ENCODE data around the gene PIEZO1. TPM values are rescaled to one million over a fixed set of nuclear protein-coding genes. Genes with fewer than 3 reads are reported as not detected.

The PIEZO1 gene
- total and polyA plus RNA-seq, 9 of the 15 experiments (the other 6 are each of a cell fraction or from before 2014, with no cell fraction given), result 3.6 to 432 (median 131) TPM

DNA sequence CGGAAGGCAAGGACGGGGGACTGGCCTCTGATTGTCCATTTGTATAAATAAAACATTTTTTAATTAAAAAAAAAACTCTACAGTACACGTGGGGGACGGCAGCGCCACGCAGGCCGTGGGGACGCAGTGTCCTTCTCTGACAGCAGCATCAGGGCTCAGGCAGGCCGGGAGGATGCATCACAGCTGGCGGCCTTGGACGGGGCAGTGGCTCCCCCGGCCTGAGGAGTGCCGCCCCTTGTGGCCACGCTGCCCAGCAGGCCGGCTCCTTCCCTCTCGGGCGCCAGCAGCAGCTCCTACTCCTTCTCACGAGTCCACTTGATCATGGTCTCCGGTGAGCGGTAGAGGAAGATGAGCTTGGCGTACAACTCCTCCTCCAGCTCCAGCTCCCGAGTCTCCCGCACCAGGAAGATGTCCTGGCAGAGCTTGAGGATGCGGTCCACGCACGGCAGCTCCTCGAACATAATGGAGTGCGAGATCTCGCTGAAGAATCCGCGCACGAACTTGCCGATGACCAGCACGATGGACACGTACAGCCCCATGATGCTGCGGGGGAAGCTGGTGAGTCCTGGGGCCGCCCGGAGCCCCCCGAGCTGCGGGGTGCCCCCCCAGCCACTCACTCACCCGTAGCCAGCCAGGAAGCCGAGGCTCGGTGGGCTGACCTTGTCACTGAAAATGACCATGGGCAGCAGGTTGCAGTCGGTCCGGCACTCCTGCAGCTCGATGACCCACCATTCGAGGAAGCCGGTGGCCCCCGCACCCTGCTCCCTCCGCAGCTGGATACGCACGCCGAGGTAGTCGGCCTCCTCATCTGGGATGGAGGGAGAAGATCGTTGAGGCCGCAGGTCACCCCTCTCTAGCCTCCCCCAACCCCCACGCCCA is 69.5 kb downstream of the PIEZO1 start (continued):
- TF ChIP-seq RBM22 (IDR thresholded peaks at IDR 0.05; ENCODE audit: low read depth, low read length, poor library complexity, severe bottlenecking), result peak; percentile 86
- peak; percentile 23 for TF ChIP-seq FIP1L1 (IDR thresholded peaks at IDR 0.05; ENCODE audit: low read depth, low read length, poor library complexity, severe bottlenecking)
- TF ChIP-seq, protein P1, sequence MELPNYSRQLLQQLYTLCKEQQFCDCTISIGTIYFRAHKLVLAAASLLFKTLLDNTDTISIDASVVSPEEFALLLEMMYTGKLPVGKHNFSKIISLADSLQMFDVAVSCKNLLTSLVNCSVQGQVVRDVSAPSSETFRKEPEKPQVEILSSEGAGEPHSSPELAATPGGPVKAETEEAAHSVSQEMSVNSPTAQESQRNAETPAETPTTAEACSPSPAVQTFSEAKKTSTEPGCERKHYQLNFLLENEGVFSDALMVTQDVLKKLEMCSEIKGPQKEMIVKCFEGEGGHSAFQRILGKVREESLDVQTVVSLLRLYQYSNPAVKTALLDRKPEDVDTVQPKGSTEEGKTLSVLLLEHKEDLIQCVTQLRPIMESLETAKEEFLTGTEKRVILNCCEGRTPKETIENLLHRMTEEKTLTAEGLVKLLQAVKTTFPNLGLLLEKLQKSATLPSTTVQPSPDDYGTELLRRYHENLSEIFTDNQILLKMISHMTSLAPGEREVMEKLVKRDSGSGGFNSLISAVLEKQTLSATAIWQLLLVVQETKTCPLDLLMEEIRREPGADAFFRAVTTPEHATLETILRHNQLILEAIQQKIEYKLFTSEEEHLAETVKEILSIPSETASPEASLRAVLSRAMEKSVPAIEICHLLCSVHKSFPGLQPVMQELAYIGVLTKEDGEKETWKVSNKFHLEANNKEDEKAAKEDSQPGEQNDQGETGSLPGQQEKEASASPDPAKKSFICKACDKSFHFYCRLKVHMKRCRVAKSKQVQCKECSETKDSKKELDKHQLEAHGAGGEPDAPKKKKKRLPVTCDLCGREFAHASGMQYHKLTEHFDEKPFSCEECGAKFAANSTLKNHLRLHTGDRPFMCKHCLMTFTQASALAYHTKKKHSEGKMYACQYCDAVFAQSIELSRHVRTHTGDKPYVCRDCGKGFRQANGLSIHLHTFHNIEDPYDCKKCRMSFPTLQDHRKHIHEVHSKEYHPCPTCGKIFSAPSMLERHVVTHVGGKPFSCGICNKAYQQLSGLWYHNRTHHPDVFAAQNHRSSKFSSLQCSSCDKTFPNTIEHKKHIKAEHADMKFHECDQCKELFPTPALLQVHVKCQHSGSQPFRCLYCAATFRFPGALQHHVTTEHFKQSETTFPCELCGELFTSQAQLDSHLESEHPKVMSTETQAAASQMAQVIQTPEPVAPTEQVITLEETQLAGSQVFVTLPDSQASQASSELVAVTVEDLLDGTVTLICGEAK (IDR thresholded peaks at IDR 0.05), result peak; percentile 33; the same call in 1 of the 2 replicates
- TF ChIP-seq, protein P1 (CRISPR knock-in tag; IDR thresholded peaks at IDR 0.05), result no peak
- TF ChIP-seq, protein P2, sequence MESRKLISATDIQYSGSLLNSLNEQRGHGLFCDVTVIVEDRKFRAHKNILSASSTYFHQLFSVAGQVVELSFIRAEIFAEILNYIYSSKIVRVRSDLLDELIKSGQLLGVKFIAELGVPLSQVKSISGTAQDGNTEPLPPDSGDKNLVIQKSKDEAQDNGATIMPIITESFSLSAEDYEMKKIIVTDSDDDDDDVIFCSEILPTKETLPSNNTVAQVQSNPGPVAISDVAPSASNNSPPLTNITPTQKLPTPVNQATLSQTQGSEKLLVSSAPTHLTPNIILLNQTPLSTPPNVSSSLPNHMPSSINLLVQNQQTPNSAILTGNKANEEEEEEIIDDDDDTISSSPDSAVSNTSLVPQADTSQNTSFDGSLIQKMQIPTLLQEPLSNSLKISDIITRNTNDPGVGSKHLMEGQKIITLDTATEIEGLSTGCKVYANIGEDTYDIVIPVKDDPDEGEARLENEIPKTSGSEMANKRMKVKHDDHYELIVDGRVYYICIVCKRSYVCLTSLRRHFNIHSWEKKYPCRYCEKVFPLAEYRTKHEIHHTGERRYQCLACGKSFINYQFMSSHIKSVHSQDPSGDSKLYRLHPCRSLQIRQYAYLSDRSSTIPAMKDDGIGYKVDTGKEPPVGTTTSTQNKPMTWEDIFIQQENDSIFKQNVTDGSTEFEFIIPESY (CRISPR knock-in tag; IDR thresholded peaks at IDR 0.05), result peak; percentile 85
- TF ChIP-seq RBM25 (IDR thresholded peaks at IDR 0.05; ENCODE audit: low read depth, low read length, severe bottlenecking), result no peak
- TF ChIP-seq, protein P3, sequence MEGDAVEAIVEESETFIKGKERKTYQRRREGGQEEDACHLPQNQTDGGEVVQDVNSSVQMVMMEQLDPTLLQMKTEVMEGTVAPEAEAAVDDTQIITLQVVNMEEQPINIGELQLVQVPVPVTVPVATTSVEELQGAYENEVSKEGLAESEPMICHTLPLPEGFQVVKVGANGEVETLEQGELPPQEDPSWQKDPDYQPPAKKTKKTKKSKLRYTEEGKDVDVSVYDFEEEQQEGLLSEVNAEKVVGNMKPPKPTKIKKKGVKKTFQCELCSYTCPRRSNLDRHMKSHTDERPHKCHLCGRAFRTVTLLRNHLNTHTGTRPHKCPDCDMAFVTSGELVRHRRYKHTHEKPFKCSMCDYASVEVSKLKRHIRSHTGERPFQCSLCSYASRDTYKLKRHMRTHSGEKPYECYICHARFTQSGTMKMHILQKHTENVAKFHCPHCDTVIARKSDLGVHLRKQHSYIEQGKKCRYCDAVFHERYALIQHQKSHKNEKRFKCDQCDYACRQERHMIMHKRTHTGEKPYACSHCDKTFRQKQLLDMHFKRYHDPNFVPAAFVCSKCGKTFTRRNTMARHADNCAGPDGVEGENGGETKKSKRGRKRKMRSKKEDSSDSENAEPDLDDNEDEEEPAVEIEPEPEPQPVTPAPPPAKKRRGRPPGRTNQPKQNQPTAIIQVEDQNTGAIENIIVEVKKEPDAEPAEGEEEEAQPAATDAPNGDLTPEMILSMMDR (IDR thresholded peaks at IDR 0.05 in 2 of 3, conservative IDR thresholded peaks at IDR 0.05 in 1 of 3; ENCODE audit: insufficient read depth in 2 of 3, low read depth in 1 of 3, low read length in 3 of 3), result 0 out of 6 replicates have a peak, but pooled peaks of 1 of the 3 experiments have one; percentile 10
- TF ChIP-seq ZNF707 (CRISPR knock-in tag; conservative IDR thresholded peaks at IDR 0.05), result no peak
- no peak for TF ChIP-seq YY1 (IDR thresholded peaks at IDR 0.05; ENCODE audit: borderline replicate concordance in 1 of 3, control insufficient read depth in 1 of 3, extremely low read depth in 1 of 3, insufficient read depth in 3 of 3, insufficient read length in 1 of 3, insufficient replicate concordance in 2 of 3, low read depth in 1 of 3, low read length in 2 of 3)
